ENCODE data around the gene DOK6.

DOK6 gene

DNA sequence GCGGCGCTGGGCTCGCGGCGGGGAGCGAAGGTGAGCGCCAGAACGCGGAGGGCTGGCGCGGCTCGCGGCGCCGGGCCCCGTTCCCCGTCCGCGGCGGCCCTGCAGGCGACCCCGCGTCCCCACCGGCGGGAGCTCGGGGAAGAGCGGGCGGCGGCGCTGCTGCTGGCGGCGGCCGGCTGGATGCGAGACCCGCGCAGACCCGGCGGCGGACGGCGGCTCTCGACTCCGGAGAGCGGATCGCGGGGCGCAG lies 213 bp downstream of the DOK6 start:
- H3K27me3 Mint-ChIP-seq, result peaks cover 48% of the 10 kb centered on the region

DNA sequence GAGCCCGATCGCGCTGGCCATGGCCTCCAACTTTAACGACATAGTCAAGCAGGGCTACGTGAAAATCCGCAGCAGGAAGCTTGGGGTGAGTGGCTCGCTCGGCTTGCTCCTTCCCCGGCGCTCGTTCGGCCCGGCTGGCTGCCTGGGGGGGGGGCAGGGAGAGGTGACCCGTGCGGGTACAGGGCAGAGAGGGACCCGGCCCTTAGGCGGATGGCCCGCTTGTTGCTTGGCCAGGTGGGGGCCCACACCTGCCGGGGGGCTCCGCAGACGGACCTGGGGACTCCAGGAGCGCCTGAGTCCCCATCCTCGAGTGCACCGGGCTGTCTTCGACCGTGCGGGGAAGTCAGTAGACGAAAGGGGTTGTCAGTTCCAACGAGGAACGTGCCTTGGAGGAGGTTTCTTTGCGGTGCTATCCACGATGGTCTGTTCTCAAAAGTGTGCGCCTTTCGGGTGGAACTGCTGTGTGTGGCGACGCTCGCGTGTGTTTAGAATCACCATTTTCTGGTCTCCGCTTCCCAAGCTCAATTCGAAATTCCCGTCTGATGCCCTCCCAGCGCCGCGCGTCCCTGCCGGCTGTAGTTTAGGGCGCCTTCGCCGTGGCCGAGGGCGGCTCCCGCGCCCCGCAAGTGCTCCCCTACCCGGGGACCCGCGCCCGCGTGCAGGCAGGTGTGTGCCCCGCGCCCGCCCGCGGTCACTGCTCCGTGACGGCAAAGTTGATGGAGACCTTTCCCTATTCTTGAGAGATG lies 711 bp downstream of the DOK6 start:
- intact Hi-C loops (cut with micrococcal nuclease), result no loop called here

More for the DNA sequence above, 213 bp downstream of the DOK6 start:
- H3K36me3 Mint-ChIP-seq (ENCODE audit: low read depth), result no peaks in the 10 kb centered on the region
- intact Hi-C loops (cut with micrococcal nuclease), result no loop called here
- H3K4me1 Mint-ChIP-seq (ENCODE audit: low read depth), result no peaks in the 10 kb centered on the region
- no peak overlapping the region for H3K4me3 Mint-ChIP-seq
- H3K27ac Mint-ChIP-seq, result no peak overlapping the region
- no peaks in the 10 kb centered on the region for H3K9me3 Mint-ChIP-seq

DNA sequence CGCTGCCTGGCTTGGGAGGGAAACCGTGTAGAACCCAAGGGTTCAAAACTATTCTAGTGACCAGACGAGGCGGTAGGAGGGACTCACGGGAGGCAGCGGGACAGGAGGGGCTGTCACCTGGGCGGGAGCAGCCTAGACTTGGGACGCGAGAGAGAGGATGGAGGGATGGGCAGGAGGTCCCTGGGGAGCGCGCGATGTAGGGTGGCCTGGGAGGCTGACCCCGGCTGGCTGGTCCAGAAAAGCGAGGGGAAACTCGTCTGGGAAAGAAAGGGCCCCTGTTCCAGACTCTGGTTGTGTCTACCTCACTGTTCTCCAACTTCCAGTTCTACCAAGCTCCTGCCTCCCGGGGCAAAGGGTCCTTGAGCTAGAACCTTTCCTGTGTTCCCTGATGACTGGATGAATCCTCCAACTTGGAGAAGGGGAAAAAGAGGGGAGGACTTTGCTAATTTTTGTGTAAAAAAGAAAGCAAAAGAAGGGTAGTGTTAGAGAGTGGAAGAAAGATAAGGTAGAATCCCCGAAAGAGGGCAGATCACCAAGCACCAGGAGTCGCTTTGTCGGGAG lies 1.4 kb downstream of the DOK6 start:
- intact Hi-C loops (cut with micrococcal nuclease), result no loop called here
- no peak overlapping the region for H3K27ac Mint-ChIP-seq
- no peaks in the 10 kb centered on the region for H3K9me3 Mint-ChIP-seq
- H3K4me3 Mint-ChIP-seq, result no peak overlapping the region
- H3K27me3 Mint-ChIP-seq, result peaks cover 47% of the 10 kb centered on the region
- H3K36me3 Mint-ChIP-seq (ENCODE audit: low read depth), result no peaks in the 10 kb centered on the region
- no peaks in the 10 kb centered on the region for H3K4me1 Mint-ChIP-seq (ENCODE audit: low read depth)

More for the DNA sequence above, 711 bp downstream of the DOK6 start:
- Mint-ChIP-seq H3K27me3 (peaks cover 48% of the 10 kb centered on the region), H3K4me1 (ENCODE audit: low read depth) (no peaks in the 10 kb centered on the region), H3K4me3 (no peak overlapping the region), H3K27ac (no peak overlapping the region), H3K9me3 (no peaks in the 10 kb centered on the region), H3K36me3 (ENCODE audit: low read depth) (no peaks in the 10 kb centered on the region)

DNA sequence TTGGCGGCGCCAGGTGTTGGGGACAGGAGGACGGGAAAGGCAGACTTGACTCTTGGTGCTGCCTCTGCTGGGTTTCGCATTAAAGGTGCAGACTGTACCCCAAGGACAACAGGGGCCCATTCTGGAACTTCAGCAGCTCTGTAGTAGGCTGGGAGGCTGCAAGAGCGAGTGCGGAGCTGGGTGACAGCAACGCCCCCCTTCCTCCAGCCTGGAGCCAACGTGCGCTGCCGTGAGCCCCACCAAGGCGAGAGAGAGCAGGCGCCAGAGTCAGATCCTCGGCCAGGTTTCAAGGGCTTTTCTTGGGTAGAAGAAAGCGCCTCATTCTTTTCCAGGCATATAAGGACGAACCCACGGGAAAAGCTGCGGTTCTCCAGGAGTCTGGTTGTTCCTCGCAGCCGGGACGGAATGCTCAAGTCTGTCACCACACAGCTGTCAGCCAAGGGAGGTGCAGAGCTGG lies 1.9 kb downstream of the DOK6 start:
- no peak overlapping the region for H3K27ac Mint-ChIP-seq
- no peaks in the 10 kb centered on the region for H3K36me3 Mint-ChIP-seq (ENCODE audit: low read depth)
- H3K9me3 Mint-ChIP-seq, result no peaks in the 10 kb centered on the region
- H3K27me3 Mint-ChIP-seq, result peaks cover 46% of the 10 kb centered on the region
- intact Hi-C loops (cut with micrococcal nuclease), result no loop called here
- no peaks in the 10 kb centered on the region for H3K4me1 Mint-ChIP-seq (ENCODE audit: low read depth)
- H3K4me3 Mint-ChIP-seq, result no peak overlapping the region

DNA sequence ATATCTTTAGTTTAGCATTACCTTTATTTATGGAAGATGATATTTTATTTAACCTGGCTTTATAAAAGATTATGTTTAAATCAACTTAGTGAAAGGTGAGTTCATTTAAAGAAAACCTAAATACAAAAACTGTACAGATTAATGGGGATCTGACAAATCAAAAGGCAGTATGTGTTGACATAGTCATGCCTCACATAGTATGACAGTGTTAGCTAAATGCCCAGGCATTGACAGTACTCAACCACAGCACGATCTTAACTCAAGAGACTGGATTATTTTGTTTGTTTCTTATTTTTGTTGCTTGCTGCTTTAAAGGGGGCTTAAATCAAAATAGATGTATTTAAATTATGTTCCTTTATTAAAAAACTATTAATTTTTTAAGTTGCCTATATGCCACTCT lies 7.8 kb downstream of the DOK6 start:
- Mint-ChIP-seq H3K4me1 (ENCODE audit: low read depth) (no peaks in the 10 kb centered on the region), H3K9me3 (no peaks in the 10 kb centered on the region), H3K27me3 (no peaks in the 10 kb centered on the region), H3K4me3 (no peak overlapping the region), H3K27ac (no peak overlapping the region), H3K36me3 (ENCODE audit: low read depth) (no peaks in the 10 kb centered on the region)
- intact Hi-C loops (cut with micrococcal nuclease), result no loop called here

DNA sequence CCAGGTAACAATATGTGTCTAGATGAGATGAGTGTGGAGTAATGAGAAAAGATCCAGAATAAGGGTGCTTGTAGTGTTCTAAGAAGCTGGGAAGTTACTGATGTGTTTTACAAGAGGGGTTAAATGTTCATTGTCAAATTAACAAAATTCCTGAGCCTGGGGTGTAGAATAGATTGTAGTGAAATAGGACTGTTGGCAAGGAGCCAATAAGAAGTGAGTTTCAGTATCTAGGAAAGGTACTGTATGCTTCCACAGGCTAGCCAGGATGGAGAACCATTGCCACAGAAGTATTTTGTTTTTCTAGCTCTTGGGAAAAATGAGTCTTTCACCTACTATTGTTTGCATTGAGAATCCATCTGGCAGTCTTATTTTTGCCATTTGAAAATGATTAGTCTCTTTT lies 10.5 kb downstream of the DOK6 start:
- Mint-ChIP-seq H3K27ac (no peak overlapping the region), H3K9me3 (no peaks in the 10 kb centered on the region), H3K27me3 (no peaks in the 10 kb centered on the region), H3K4me1 (ENCODE audit: low read depth) (no peaks in the 10 kb centered on the region), H3K4me3 (no peak overlapping the region), H3K36me3 (ENCODE audit: low read depth) (no peaks in the 10 kb centered on the region)
- intact Hi-C loops (cut with micrococcal nuclease), result no loop called here

DNA sequence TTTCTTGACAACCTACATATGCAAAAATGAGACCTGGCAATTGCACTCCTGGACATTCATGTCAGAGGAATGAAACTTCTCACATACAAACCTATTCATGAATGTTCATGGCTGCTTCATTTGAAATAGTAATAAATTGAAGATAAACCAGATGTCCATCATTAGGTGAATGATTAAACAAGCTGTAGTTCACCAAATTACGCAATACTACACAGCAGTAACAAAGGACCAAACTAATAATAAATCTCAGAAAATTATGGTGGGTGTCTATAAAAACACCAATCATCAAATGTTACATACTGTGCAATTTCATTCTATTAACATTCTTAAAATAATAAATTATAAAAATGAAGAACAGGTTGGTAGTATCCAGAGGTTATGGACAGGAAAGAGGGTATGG lies 13.5 kb downstream of the DOK6 start:
- Mint-ChIP-seq H3K27me3 (no peaks in the 10 kb centered on the region), H3K9me3 (no peaks in the 10 kb centered on the region), H3K4me1 (ENCODE audit: low read depth) (no peaks in the 10 kb centered on the region), H3K4me3 (no peak overlapping the region), H3K27ac (no peak overlapping the region), H3K36me3 (ENCODE audit: low read depth) (no peaks in the 10 kb centered on the region)
- intact Hi-C loops (cut with micrococcal nuclease), result no loop called here

DNA sequence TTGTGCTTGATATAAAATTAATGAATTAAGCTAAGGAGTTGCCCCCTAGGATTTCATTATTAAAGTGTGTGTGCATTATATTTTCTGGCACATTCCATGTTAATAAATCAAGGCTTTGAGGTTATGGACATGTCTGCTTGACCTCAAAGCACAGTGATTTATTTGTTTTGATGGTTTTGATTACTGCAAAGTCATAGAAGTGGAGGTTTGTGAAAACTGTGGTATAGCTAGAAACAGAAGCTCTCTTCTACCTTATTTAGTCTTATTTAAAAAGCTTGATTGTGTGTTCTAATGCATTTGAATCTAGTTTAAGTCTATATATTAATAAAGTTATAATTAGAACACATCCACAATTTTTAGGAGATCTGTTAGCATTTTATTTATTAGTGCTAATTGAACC lies 32.2 kb downstream of the DOK6 start:
- Mint-ChIP-seq H3K4me3 (no peak overlapping the region), H3K27ac (no peak overlapping the region), H3K36me3 (ENCODE audit: low read depth) (no peaks in the 10 kb centered on the region), H3K4me1 (ENCODE audit: low read depth) (no peaks in the 10 kb centered on the region), H3K27me3 (no peaks in the 10 kb centered on the region), H3K9me3 (no peaks in the 10 kb centered on the region)
- intact Hi-C loops (cut with micrococcal nuclease), result no loop called here

DNA sequence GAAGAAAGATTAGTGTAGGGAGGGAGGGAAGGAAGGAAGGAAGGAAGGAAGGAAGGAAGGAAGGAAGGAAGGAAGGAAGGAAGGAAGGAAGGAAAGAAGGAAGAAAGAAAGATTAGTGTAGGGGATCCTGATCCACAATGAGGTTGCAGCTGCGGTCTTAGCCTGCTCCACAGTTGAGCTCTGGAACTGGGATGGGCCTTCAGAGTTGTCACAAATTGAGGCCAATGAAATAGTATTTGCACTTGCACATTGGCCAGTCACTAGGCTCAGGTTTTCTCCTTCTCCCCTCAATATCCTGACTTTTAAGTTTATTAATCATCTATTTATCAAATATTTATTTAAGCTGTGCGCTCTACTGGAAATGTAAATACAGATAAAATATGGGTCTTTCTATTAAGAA lies 34.3 kb downstream of the DOK6 start:
- intact Hi-C loops (cut with micrococcal nuclease), result no loop called here
- Mint-ChIP-seq H3K36me3 (ENCODE audit: low read depth) (no peaks in the 10 kb centered on the region), H3K9me3 (peaks cover 21% of the 10 kb centered on the region), H3K4me3 (no peak overlapping the region), H3K4me1 (ENCODE audit: low read depth) (no peaks in the 10 kb centered on the region), H3K27me3 (no peaks in the 10 kb centered on the region), H3K27ac (no peak overlapping the region)

DNA sequence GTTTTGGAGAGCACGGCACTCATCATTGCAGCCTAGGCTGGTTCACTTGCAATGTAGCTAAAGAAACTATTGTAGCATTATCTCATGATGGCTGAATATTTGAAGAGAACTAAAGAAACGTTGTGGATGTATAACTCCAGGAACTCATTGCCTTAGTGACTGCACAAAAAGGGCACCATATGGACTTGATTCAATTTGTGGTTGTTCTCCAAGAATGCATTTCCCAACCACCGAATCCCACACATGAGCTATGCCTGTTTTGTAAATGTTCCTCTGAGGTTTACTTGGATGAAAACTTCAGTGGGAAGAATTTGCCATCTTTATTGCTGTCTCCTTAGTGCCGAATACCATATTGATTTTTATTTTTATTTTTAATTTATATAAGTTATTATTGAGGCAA lies 43.5 kb downstream of the DOK6 start:
- Mint-ChIP-seq H3K9me3 (peaks cover 29% of the 10 kb centered on the region), H3K36me3 (ENCODE audit: low read depth) (no peaks in the 10 kb centered on the region), H3K27ac (no peak overlapping the region), H3K4me1 (ENCODE audit: low read depth) (no peaks in the 10 kb centered on the region), H3K4me3 (no peak overlapping the region), H3K27me3 (no peaks in the 10 kb centered on the region)
- intact Hi-C loops (cut with micrococcal nuclease), result no loop called here

DNA sequence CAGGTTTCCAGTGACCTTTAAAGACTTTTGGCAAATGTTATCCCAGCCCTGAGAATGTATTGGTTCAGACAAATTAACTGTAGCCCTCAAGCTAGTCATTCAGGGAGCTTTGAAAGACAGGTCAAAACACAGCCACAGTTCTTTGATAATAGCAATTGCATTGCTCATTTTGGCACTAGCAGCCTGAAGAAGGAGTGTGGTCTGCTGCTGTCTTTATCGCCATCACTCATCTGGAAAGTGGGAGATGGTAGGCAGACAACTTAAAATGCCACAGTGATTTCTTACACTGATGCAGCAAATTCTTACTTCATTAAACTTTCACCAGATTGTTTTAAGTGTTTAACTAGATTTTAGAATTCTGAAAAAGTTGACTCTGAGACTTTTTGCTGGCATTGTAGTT lies 47.2 kb downstream of the DOK6 start:
- Mint-ChIP-seq H3K36me3 (ENCODE audit: low read depth) (no peaks in the 10 kb centered on the region), H3K4me1 (ENCODE audit: low read depth) (no peaks in the 10 kb centered on the region)

DNA sequence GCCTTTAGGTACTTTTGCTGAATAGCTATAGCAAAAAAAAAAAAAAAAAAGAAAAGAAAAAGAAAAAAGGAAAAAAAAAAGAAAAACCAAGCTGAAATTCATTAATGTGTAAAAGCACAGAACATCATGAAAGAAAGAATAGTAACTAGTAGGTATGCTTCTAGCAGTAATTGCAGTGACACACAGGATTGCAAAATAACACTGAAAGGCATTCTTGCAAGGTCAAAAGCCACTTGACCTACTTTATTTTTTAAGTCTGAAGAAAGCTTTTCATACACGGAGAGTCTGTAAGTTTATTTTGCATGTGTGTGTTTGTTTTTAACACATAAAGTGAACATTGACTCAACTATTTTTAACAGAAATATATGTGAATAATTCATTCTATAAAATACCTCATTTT lies 54.4 kb downstream of the DOK6 start:
- intact Hi-C loops (cut with micrococcal nuclease), result no loop called here
- no peak overlapping the region for H3K4me3 Mint-ChIP-seq
- H3K27me3 Mint-ChIP-seq, result no peaks in the 10 kb centered on the region
- no peaks in the 10 kb centered on the region for H3K4me1 Mint-ChIP-seq (ENCODE audit: low read depth)
- H3K27ac Mint-ChIP-seq, result no peak overlapping the region
- H3K36me3 Mint-ChIP-seq (ENCODE audit: low read depth), result no peaks in the 10 kb centered on the region
- H3K9me3 Mint-ChIP-seq, result no peaks in the 10 kb centered on the region

More for the DNA sequence above, 47.2 kb downstream of the DOK6 start:
- H3K27me3 Mint-ChIP-seq, result no peaks in the 10 kb centered on the region
- H3K4me3 Mint-ChIP-seq, result no peak overlapping the region
- peaks cover 12% of the 10 kb centered on the region for H3K9me3 Mint-ChIP-seq
- H3K27ac Mint-ChIP-seq, result no peak overlapping the region
- intact Hi-C loops (cut with micrococcal nuclease), result no loop called here

DNA sequence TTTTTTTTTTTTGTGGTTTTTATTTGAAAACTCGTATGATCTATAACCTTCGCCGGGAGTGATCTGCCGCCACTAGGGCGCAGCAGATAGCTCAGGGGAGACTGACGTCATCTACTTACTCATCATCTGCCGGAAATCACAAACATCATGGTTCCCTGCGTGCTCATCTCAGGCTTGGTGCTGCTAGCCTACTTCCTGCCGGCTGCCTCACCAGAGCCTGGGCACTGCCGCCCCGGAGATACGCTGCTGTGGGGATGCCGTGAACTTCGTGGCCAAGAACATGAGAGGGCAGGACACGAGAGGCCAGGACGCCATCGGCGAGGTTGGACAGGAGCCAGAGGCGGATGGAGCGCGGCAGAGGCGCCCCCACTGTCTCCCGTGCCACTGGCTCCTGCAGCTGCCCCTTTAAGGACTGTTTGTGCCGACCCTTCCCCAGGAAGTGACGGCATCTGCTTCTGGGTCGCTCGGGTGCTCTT lies 68.8 kb downstream of the DOK6 start:
- Mint-ChIP-seq H3K27ac (no peak overlapping the region), H3K27me3 (no peaks in the 10 kb centered on the region), H3K36me3 (ENCODE audit: low read depth) (no peaks in the 10 kb centered on the region), H3K4me3 (no peak overlapping the region), H3K4me1 (ENCODE audit: low read depth) (no peaks in the 10 kb centered on the region), H3K9me3 (no peaks in the 10 kb centered on the region)
- intact Hi-C loops (cut with micrococcal nuclease), result no loop called here

DNA sequence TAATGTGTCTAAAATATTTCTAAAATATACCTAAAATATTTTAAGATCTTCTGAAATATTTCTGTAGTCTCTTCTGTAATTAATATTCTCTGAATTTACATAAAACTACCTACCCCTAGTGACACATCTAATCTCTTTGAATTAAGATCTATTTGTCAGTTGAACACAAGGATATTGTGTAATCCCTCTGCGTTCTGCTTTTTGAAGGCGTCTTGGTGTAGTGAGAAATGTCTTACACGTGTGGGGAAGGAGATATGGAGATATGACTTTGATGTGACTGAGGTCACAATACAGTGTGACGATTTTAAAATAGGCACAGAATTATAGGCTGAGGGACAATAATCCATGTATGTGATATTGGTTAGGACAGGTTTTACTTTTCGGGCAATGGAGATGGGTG lies 79.8 kb downstream of the DOK6 start:
- no peaks in the 10 kb centered on the region for H3K9me3 Mint-ChIP-seq
- no peaks in the 10 kb centered on the region for H3K36me3 Mint-ChIP-seq (ENCODE audit: low read depth)
- H3K4me3 Mint-ChIP-seq, result no peak overlapping the region
- H3K27me3 Mint-ChIP-seq, result no peaks in the 10 kb centered on the region
- no peak overlapping the region for H3K27ac Mint-ChIP-seq
- H3K4me1 Mint-ChIP-seq (ENCODE audit: low read depth), result no peaks in the 10 kb centered on the region
- intact Hi-C loops (cut with micrococcal nuclease), result no loop called here

DNA sequence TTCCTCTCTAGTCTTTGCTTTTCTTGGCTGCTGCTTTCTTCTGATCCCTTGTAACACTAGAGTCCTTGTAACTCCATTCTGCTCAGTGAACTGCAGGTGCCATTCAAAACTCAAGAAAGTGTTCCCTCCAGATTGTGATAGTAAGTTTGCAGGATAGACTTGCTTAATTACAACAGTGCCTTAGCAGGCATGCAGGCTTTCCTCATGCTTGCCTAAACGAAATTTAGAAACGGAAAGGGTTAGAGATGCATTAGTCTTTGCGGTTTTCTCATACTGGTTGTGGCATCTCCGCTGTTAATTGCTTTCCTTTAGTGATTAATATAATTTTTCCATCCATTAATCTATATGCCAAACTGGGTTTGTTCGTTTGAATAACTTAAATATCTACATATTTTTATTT lies 82.9 kb downstream of the DOK6 start:
- H3K27me3 Mint-ChIP-seq, result no peaks in the 10 kb centered on the region

More for the DNA sequence above, 82.9 kb downstream of the DOK6 start:
- no peaks in the 10 kb centered on the region for H3K36me3 Mint-ChIP-seq (ENCODE audit: low read depth)
- peaks cover 7% of the 10 kb centered on the region for H3K9me3 Mint-ChIP-seq
- H3K4me1 Mint-ChIP-seq (ENCODE audit: low read depth), result no peaks in the 10 kb centered on the region
- no peak overlapping the region for H3K4me3 Mint-ChIP-seq
- intact Hi-C loops (cut with micrococcal nuclease), result no loop called here
- no peak overlapping the region for H3K27ac Mint-ChIP-seq
